ENCODE data around the gene LCA5L.

- TF ChIP-seq, protein P1, sequence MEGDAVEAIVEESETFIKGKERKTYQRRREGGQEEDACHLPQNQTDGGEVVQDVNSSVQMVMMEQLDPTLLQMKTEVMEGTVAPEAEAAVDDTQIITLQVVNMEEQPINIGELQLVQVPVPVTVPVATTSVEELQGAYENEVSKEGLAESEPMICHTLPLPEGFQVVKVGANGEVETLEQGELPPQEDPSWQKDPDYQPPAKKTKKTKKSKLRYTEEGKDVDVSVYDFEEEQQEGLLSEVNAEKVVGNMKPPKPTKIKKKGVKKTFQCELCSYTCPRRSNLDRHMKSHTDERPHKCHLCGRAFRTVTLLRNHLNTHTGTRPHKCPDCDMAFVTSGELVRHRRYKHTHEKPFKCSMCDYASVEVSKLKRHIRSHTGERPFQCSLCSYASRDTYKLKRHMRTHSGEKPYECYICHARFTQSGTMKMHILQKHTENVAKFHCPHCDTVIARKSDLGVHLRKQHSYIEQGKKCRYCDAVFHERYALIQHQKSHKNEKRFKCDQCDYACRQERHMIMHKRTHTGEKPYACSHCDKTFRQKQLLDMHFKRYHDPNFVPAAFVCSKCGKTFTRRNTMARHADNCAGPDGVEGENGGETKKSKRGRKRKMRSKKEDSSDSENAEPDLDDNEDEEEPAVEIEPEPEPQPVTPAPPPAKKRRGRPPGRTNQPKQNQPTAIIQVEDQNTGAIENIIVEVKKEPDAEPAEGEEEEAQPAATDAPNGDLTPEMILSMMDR (IDR thresholded peaks at IDR 0.05): no peak
- no peak for TF ChIP-seq POLR2AphosphoS5 (IDR thresholded peaks at IDR 0.05; ENCODE audit: insufficient read depth in 1 of 2, low read depth in 1 of 2)
- no peak for TF ChIP-seq POLR2A (IDR thresholded peaks at IDR 0.05)
Measured at GRCh38 chr21:39439232-39439631, 6.3 kb downstream of the LCA5L start.
